ENCODE data around the gene GRK5.

GRK5 gene

DNA sequence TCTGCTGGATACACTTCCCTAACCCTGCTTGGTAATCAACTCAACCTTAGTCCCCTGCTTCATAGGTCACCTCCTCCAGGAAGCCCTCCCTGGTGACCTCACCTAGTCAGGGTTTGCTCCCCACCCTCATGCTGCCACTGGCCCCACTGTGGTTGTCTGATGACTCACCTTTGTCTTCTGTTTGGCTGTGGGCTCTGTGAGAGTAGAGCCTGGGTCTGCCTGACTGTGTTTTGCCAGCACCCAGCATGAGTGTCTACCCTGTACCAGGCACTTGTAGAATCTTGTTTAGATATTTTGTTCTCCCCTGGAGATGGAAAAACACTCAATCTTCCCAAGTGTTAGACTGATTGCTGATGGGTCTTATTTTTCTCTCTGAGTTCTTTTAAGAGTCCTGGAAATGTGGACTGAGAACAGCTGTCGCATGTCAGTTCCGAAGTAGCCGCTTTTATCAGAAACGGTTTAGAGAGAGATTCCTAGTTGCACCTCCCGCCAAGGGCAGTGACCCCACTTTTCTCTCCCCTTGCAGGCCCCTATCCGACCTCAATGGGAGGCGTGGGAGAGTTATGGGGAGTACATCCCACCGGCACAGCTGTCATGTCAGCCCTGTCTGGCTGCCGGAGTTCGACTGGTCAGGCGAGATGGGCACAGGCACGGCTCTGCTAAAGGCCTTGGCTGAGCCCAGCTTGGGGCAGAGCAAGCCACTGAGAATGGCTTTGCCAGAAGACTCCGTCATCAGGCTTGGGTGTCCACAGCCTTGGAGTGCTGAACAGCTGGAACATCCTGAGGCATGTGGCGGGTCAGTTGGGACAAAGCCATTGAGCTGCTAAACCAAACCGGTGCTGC lies 134.3 kb downstream of the GRK5 start:
- H3K4me3 ChIP-seq (ENCODE audit: low read depth, low read length) = no peak overlapping the region
- DNase-seq (ENCODE audit: low read depth) = peak; percentile 62
- TF ChIP-seq POLR2A (IDR thresholded peaks at IDR 0.05; ENCODE audit: extremely low read depth, insufficient read length) (no peak), MYC (IDR thresholded peaks at IDR 0.05; ENCODE audit: low read depth, low read length) (no peak)

DNA sequence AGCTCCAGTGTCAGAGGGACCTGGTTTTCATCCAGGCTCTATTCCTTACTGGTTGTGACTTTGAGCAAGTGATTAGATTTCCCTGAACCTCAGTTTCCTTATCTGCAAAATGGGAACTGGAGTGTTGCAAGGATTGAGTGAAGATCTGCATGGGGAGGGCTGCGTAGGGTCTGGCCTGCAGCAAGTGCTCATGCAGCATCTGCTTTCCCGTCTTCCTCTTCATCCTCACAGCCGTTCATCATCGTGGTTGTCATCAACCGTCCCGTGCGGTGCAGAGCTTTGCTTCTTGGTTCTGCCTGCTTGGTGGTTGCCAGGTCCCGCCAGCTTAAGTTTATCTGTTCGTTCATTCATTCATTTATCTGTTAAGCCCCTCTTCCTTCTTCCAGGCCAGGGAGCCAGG lies 135.0 kb downstream of the GRK5 start:
- DNase-seq (ENCODE audit: low read depth) = no peak
- H3K4me3 ChIP-seq (ENCODE audit: low read depth, low read length) = no peak overlapping the region
- TF ChIP-seq MYC (IDR thresholded peaks at IDR 0.05; ENCODE audit: low read depth, low read length) = no peak
- TF ChIP-seq, protein P1, sequence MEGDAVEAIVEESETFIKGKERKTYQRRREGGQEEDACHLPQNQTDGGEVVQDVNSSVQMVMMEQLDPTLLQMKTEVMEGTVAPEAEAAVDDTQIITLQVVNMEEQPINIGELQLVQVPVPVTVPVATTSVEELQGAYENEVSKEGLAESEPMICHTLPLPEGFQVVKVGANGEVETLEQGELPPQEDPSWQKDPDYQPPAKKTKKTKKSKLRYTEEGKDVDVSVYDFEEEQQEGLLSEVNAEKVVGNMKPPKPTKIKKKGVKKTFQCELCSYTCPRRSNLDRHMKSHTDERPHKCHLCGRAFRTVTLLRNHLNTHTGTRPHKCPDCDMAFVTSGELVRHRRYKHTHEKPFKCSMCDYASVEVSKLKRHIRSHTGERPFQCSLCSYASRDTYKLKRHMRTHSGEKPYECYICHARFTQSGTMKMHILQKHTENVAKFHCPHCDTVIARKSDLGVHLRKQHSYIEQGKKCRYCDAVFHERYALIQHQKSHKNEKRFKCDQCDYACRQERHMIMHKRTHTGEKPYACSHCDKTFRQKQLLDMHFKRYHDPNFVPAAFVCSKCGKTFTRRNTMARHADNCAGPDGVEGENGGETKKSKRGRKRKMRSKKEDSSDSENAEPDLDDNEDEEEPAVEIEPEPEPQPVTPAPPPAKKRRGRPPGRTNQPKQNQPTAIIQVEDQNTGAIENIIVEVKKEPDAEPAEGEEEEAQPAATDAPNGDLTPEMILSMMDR (IDR thresholded peaks at IDR 0.05; ENCODE audit: low read depth, low read length) = no peak
- TF ChIP-seq, protein P2, sequence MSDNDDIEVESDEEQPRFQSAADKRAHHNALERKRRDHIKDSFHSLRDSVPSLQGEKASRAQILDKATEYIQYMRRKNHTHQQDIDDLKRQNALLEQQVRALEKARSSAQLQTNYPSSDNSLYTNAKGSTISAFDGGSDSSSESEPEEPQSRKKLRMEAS (IDR thresholded peaks at IDR 0.05; ENCODE audit: low read depth, low read length) = no peak
- TF ChIP-seq POLR2A (IDR thresholded peaks at IDR 0.05; ENCODE audit: extremely low read depth, insufficient read length) = no peak

DNA sequence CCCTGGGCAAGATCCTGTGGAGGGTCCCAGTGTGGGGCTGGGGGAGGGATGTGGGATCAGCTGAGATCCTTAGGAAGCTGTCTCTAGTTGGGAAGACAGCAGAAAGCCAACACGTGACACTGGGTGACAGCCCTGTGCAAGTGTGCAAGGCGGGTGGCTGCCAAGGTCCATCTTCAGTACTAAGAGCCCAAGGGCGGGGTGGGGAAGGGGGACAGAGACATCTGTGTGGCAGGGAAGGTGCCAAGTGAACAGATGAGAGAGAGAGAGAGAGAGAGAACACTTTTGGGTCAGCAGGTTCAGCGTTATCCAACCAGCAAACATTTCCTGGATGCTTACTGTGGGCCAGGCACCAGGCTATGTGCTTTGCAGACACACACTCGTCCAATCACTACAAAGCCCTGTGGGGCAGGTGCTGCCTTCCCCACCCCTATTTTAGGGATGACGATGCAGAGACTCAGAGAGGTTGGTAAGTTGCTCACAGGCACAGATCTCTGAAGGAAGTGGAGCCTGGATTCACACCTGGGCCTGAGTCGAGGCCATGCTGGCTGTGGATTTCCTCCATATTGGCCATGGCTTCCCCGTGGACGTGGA lies 135.7 kb downstream of the GRK5 start:
- no peak for TF ChIP-seq POLR2A (IDR thresholded peaks at IDR 0.05; ENCODE audit: extremely low read depth, insufficient read length)
- TF ChIP-seq, protein P1 (IDR thresholded peaks at IDR 0.05; ENCODE audit: low read depth, low read length) = no peak
- no peak overlapping the region for H3K4me3 ChIP-seq (ENCODE audit: low read depth, low read length)
- DNase-seq (ENCODE audit: low read depth) = no peak

DNA sequence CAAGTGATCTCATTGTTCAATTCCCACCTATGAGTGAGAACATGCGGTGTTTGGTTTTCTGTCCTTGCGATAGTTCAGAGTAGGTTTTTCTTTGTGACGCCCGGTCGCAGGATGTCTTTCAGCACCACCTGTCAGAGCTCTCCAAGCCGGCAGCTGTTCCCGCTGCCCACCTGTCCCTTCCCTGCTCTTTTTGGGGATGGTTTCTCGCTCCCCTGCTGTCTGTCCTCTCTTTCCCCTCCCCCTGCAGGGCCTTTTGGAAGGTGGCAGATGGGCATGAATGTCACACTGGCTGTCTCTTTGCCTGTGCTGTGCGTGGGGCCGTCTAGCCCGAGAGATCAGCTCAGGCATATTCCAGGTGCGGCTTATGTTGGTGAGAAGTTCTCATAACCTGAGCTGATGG lies 137.0 kb downstream of the GRK5 start:
- no peak for TF ChIP-seq POLR2A (IDR thresholded peaks at IDR 0.05; ENCODE audit: extremely low read depth, insufficient read length)
- TF ChIP-seq, protein P1 (IDR thresholded peaks at IDR 0.05; ENCODE audit: low read depth, low read length) = no peak
- TF ChIP-seq, protein P2 (IDR thresholded peaks at IDR 0.05; ENCODE audit: low read depth, low read length) = no peak
- no peak for TF ChIP-seq MYC (IDR thresholded peaks at IDR 0.05; ENCODE audit: low read depth, low read length)
- DNase-seq (ENCODE audit: low read depth) = no peak
- no peak overlapping the region for H3K4me3 ChIP-seq (ENCODE audit: low read depth, low read length)

DNA sequence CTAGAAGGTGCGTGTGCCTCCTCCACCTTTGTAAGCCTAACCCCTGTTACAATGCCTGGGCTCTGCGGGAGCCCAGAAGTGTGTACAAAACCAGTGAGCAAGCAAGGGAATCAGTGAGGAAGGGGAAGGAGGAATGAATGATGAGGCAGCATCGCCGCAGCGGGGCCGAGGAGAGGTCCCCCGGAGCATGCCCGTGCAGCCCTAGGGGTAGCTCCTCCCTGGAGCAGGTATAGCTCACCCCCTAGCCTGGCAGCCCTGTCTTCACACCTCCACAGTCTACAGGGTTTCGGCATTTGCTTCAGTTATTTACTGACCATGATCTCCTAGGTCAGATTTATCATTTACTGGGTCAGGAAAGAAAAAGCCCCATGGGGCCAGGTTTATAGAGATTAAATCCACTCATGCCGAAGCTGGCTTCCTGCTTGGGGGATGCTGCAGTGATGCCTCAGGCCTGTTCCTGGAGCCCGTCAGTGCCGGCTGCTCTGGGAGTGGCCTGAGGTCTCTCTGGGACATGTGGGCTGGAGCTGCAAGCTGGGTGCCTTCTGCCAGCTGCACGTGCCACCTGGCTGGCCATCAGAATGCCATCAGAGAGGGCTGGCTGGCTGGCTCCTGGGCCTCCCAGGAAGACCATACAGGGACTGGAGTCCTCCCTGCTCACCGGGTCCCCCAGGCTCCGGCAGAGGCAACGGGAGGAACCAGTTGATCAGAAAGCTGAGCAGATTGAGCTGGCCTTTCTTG lies 138.9 kb downstream of the GRK5 start:
- no peak overlapping the region for H3K4me3 ChIP-seq (ENCODE audit: low read depth, low read length)
- DNase-seq (ENCODE audit: low read depth) = no peak
- TF ChIP-seq, protein P2 (IDR thresholded peaks at IDR 0.05; ENCODE audit: low read depth, low read length) = no peak
- TF ChIP-seq, protein P1 (IDR thresholded peaks at IDR 0.05; ENCODE audit: low read depth, low read length) = no peak
- TF ChIP-seq MYC (IDR thresholded peaks at IDR 0.05; ENCODE audit: low read depth, low read length) (no peak), POLR2A (IDR thresholded peaks at IDR 0.05; ENCODE audit: extremely low read depth, insufficient read length) (no peak)
